AG09319 (cell line): Measurements from ENCODE around the gene SLC12A7.

Source experiments
- DNase-seq: peaks from one replicate; pipeline ENCODE4 v3.0.0-alpha.2; 2010; ENCODE audit warnings: low read depth; ENCODE audit errors: extremely low read depth
- CTCF ChIP-seq: IDR thresholded peaks from 2 replicates; pipeline ENCODE4 v1.5.1; 2011; ENCODE audit warnings: low read depth, mild to moderate bottlenecking, inconsistent platforms, low read length, moderate library complexity

The SLC12A7 gene

DNA sequence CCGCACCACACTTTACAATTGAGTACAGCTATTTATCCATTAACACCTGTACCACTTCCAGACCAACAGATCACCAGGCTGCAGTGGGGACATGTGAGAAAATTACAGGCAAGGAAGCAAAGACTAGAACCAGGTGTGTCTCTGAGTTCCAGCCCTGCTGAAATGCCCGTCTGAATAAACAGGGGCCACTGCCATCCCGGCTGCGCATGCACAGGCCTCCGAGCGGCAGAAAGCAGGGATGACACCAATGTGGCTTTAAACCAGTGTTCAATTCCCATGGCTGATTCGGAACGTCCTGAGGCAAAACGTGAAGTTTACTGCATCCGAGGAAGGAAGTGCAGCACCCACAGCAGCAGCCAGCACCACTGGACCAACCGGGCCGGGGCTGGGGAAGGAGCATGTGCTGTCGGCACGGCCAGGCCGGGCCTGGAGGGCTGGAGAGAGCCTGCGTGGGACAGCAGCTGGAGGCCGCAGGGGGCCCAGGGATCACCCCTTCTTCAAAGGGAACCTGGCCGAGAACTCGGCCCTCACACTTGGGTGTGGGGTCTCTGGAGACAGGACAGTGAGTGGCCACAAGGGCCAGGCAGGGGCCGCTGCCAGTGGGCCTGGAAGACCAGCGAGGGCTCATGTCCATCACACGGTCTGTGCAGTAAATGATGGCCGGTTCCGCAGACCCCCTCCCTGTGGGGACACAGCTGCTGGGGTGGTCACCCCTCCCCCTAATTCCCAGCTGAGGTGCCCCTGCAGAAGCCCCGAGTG lies 33.0 kb upstream of the SLC12A7 start:
- no peak for TF ChIP-seq CTCF
- DNase-seq, result no peak

DNA sequence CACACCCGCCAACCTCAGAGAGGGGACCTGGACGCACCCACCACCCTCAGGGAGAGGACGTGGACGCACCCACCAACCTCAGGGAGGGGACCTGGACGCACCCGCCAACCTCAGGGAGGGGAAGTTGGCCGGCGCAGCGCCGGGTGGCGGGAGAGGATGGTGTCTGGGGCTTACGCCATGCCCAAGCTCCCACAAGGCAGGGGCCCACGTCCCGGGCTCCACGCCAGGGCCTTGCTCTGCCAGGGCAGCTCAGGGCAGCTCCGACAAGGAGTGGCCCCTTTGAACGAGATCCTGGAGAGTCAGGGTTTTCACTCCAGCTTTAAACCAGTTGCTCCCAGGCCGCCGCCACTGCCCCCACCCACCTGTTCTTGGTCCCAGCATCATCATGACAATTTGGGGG lies 32.2 kb upstream of the SLC12A7 start:
- TF ChIP-seq CTCF, result no peak
- DNase-seq, result no peak

- no peak for TF ChIP-seq CTCF
- DNase-seq, result no peak
Observed at GRCh38 chr5:1143670-1143951, 31.7 kb upstream of the SLC12A7 start.

GRCh38 chr5:1142886-1143669 lies 31.2 kb upstream of the SLC12A7 start:
- DNase-seq, result no peak
- TF ChIP-seq CTCF, result no peak

DNA sequence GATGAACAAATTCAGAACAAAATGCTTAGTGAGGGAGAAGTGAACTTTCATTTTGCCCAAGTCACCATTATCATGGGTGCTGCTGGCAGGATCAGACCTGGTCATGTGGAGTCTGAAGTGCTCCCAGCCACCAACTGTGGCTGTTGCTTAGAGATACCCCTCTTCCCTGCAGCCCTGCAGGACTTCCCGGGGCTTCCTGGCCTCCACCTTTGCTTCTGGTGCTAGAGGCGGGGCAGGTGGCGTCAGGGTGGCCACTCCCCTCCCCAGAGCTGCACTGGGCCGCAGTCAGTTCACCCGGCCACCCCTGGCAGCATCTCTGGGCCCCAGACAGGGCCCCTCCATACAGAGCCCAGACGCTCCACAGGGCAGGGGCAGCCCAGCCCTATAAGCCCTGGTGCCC lies 30.0 kb upstream of the SLC12A7 start:
- no peak for TF ChIP-seq CTCF
- DNase-seq, result no peak

DNA sequence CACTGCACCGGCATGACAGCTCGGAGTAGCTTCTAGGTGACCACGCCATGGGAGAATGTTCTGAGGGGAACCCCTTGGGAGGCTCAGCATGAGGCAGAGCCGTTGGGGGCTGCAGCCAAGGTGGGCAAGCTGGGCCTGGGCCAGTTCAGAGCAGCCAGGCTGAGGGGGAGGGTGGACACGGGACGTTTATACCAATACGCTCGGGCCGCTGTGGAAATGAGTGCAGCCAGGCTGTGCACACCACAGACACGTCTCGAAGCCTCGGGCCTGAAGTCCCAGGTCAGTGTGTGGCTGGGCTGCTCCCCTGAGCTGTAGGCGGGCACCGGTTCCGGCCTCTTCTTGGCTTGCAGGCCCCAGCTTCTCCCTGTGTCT lies 28.9 kb upstream of the SLC12A7 start:
- DNase-seq, result no peak
- TF ChIP-seq CTCF, result no peak

- no peak for DNase-seq
- peak; percentile 81 for TF ChIP-seq CTCF
Observed at GRCh38 chr5:1140171-1140817, 28.4 kb upstream of the SLC12A7 start.
